DOHH2 (cell line): Measurements from ENCODE around the gene PALM2AKAP2.

Experiments
- EZH2phosphoT487 ChIP-seq: fragments of 200-600 bp; sonication (generic); IDR thresholded peaks from 2 replicates; pipeline ENCODE4 v1.6.1; 2017; ENCODE audit warnings: borderline replicate concordance, mild to moderate bottlenecking, antibody characterized with exemption, low read length, moderate library complexity, mixed read lengths
- TF ChIP-seq, protein P1 (sequence below): fragments of 200-600 bp; sonication (generic); IDR thresholded peaks from one replicate; pipeline ENCODE4 v1.5.1; 2014; ENCODE audit warnings: antibody characterized with exemption, mild to moderate bottlenecking, low read depth, low read length; ENCODE audit not compliant: poor library complexity, severe bottlenecking

DNA sequence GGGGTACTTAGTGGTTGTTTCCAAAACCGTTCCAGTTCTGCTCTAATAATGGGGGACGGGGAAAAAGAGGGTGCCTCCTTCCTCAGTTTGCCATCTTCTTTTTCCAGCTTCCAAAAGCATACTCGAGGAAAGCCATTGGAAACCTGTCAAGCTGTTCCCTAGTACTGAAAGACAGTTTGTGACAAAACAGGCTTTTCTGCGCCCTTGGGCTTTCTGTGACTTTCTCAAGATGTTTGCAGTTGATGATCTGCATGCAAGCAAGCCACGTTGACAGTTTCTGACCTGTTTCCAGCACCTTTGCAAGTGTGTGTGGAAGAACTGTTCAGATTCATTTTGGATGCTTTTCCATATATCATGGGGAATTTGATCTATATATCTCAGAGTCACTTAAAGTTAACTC is 26.7 kb upstream of the PALM2AKAP2 start:
- TF ChIP-seq, protein P1, sequence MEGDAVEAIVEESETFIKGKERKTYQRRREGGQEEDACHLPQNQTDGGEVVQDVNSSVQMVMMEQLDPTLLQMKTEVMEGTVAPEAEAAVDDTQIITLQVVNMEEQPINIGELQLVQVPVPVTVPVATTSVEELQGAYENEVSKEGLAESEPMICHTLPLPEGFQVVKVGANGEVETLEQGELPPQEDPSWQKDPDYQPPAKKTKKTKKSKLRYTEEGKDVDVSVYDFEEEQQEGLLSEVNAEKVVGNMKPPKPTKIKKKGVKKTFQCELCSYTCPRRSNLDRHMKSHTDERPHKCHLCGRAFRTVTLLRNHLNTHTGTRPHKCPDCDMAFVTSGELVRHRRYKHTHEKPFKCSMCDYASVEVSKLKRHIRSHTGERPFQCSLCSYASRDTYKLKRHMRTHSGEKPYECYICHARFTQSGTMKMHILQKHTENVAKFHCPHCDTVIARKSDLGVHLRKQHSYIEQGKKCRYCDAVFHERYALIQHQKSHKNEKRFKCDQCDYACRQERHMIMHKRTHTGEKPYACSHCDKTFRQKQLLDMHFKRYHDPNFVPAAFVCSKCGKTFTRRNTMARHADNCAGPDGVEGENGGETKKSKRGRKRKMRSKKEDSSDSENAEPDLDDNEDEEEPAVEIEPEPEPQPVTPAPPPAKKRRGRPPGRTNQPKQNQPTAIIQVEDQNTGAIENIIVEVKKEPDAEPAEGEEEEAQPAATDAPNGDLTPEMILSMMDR, result no peak
- TF ChIP-seq EZH2phosphoT487, result no peak
